OCI-LY7 (cell line): ENCODE data around the gene C1QL1.

ENCODE experiments used
- CTCF ChIP-seq: fragments of 200-600 bp; sonication (generic); conservative IDR thresholded peaks from 2 replicates; pipeline ENCODE4 v1.5.1; 2014; ENCODE audit warnings: mild to moderate bottlenecking, antibody characterized with exemption, low read length, moderate library complexity, mixed read lengths
- EZH2phosphoT487 ChIP-seq: fragments of 200-600 bp; sonication (generic); IDR thresholded peaks from 2 replicates; pipeline ENCODE4 v1.6.1; 2018; ENCODE audit warnings: low read depth, borderline replicate concordance, mild to moderate bottlenecking, mixed run types, antibody characterized with exemption, low read length, moderate library complexity, mixed read lengths

- TF ChIP-seq CTCF (no peak), EZH2phosphoT487 (no peak)
Measured at GRCh38 chr17:44935116-44935515, 33.0 kb downstream of the C1QL1 start.
